Fibroblast of peridontal ligament (primary cell): ENCODE data around the gene SORL1.

Experiments
- DNase-seq: peaks from one replicate; pipeline ENCODE4 v3.0.0-alpha.2; 2010; ENCODE audit errors: extremely low read depth

The SORL1 gene

GRCh38 chr11:121659811-121660210, 207.7 kb downstream of the SORL1 start:
- peak; percentile 45 for DNase-seq

DNA sequence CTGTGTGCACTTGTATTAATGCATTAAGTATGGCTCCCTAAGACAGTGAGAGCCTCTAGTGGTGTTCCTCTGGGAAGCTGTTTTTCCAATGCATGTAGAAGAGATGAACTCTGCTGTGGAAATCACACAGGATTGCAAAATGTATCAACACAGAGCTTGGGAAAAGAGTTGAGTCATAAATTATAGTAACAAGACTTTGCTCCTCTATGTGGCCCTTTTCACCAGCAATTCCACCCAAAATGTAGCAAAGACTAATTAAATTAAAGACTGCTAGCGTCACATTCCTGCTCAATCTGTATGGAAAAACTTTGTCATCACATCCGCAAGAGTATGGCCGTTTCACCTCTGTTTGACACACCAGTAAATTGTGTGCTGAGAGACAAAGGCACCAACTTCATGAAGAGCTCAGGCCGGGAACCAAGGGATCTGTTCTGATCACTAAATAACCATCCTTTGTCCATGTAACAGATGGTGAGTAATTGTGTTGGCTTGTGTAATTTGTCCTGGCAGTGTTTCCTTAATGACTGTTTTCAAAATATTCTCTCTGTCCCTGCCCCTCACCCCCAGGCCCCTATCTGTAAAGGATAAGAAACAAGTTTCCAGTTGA, 209.9 kb downstream of the SORL1 start:
- peak; percentile 95 for DNase-seq

- DNase-seq, result no peak
These were observed 212.0 kb downstream of the SORL1 start for GRCh38 chr11:121664144-121664543.

DNA sequence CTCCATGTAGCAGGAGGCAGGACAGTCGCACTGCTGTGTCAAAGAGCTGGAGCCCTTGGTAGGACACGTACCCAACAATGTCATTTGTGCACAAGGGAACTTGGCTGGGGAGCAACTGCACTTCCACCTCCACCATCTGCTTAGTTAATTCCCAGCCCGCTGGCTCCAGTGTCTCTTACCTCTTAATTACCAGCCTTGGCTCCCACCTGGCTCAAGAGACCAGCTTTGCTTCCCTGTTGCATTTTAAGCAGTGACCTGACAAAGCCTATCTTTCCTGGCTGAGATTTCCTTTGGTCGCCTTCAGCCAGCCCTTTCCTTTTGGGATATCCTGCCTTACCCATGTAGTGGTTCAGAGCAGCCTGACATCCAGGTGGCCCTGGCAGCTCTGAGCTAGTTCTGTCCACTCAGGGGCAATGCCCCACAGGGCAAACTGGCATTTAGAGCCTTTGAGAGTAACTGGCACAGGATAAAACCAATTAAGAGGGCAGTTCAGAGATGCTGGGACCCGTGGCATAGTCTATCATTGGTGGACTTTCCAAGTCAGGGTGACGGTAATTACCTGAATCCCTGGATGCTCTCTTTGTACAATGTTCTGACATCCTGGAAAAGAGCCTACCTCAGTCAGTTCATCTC, 213.2 kb downstream of the SORL1 start:
- no peak for DNase-seq

DNA sequence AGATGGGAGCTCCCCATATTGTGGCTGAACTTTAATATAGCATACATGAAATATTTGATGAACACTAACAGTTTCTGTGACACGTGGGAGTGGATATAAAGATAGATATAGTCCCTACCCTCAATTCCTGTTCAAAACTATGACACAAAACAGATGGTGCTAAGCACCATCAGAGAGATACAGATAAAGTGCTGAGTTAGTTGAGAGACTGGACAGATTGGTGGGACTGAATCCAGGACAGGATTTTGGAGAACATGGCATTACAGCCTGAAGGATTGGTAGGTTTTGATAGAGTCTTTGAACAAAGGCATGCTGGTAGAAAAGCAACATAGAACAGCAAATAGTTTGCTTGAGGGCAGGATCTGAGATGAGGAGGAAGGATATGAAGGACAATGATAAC, 215.7 kb downstream of the SORL1 start:
- no peak for DNase-seq

DNA sequence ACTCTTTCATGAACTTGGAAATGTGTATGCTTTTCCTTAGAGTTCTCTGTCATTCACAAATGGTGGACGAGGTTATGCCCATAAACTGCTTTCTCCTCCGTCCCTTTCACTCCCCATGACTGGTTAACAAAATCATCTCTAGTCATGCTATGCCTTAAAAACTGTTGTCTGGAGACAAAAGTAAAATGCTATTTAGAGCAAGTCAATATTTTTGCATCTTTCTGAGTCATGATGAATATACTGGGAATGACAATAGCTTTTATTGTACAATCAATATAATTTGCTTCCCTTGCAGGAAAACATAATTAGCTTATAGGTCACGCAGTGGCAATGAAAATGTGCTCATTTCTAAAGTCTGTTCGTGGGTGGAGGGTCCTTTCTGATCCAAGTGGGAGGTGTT, 217.3 kb downstream of the SORL1 start:
- no peak for DNase-seq

GRCh38 chr11:121670266-121670665, 218.2 kb downstream of the SORL1 start:
- DNase-seq, result no peak

- DNase-seq, result peak; percentile 61
These were observed 218.7 kb downstream of the SORL1 start for GRCh38 chr11:121670805-121671282.

- DNase-seq, result no peak
These were observed 219.4 kb downstream of the SORL1 start for GRCh38 chr11:121671283-121672168.

- DNase-seq, result peak; percentile 55
These were observed 220.7 kb downstream of the SORL1 start for GRCh38 chr11:121672630-121673487.

DNA sequence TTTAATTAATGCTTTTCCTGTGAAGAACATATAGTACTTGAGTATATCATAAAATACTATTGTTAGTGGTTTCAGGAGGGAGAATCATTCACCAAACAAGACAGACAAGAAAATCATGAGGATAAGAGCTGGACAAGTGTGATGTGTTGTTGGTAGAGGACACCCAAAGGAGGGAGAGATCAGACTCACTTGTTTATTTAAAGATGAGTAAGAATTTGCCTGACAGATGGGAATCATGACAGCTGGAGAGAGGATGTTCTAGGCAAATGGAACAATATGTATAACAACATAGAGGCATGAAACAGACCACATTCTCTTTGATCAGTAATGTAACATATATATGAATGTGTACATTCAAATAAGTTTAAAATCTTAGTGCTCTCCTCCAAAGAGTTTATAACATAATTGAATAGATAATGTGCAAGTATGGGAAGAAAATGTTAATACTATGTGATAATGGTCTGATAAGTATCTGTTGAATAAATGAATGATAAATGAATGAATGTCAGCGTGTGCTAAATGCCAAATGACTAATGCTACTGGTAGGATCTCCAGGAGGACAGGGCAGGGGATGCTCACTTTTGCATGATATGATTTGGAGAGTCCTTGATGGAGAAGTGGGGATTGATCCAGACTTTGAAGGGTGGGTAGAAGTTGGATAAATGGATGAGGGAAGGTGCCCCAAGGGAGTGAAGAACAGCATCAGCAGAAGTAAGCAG, 229.6 kb downstream of the SORL1 start:
- no peak for DNase-seq
